NCI-H1694 (cell line): ENCODE data around the gene LLCFC1.
"Not testable (repeated sequence)": the region's sequence is repeated elsewhere in the genome, so short reads cannot be mapped to it uniquely, and the experiment has no call there.

Experiments
- DNase-seq: peaks from one replicate; lab custom pipeline; 2025; lab: John Stamatoyannopoulos, UW

LLCFC1 gene

GRCh38 chr7:142943706-142944268, 4.5 kb downstream of the LLCFC1 start:
- DNase-seq, result no peak

GRCh38 chr7:142945001-142945400, 5.7 kb downstream of the LLCFC1 start:
- DNase-seq, result no peak

GRCh38 chr7:142948603-142949002, 9.3 kb downstream of the LLCFC1 start:
- DNase-seq, result no peak

- no peak for DNase-seq
These were observed 11.0 kb downstream of the LLCFC1 start for GRCh38 chr7:142950235-142950634.

GRCh38 chr7:142954680-142955268, 15.5 kb downstream of the LLCFC1 start:
- DNase-seq, result no peak

- no peak for DNase-seq
These were observed 17.8 kb downstream of the LLCFC1 start for GRCh38 chr7:142956951-142957623.

GRCh38 chr7:142957723-142958122, 18.4 kb downstream of the LLCFC1 start:
- DNase-seq, result no peak

GRCh38 chr7:142959202-142959601, 19.9 kb downstream of the LLCFC1 start:
- no peak for DNase-seq

GRCh38 chr7:142960955-142961512, 21.8 kb downstream of the LLCFC1 start:
- DNase-seq, result no peak

- DNase-seq, result no peak
These were observed 22.3 kb downstream of the LLCFC1 start for GRCh38 chr7:142961595-142961972.

GRCh38 chr7:142961973-142962926, 23.0 kb downstream of the LLCFC1 start, which contains the start of gene KEL:
Gene KEL (minus strand): TSS chr7:142962363. CDS start chr7:142962206, 157 bp downstream.
- DNase-seq, result no peak

- DNase-seq, result no peak
These were observed 23.7 kb downstream of the LLCFC1 start for GRCh38 chr7:142962991-142963390.

- DNase-seq, result no peak
These were observed 24.7 kb downstream of the LLCFC1 start for GRCh38 chr7:142963993-142964392.

- no peak for DNase-seq
These were observed 25.4 kb downstream of the LLCFC1 start for GRCh38 chr7:142964502-142965246.

GRCh38 chr7:142968229-142968628, 28.9 kb downstream of the LLCFC1 start:
- DNase-seq, result no peak

- no peak for DNase-seq
These were observed 29.9 kb downstream of the LLCFC1 start for GRCh38 chr7:142969183-142969582.

GRCh38 chr7:142974626-142975025, 35.3 kb downstream of the LLCFC1 start:
- no peak for DNase-seq

- DNase-seq, result not testable (repeated sequence)
These were observed 39.1 kb downstream of the LLCFC1 start for GRCh38 chr7:142978402-142978801.

- no peak for DNase-seq
These were observed 44.5 kb downstream of the LLCFC1 start for GRCh38 chr7:142983825-142984224.

GRCh38 chr7:142984297-142984696, 45.0 kb downstream of the LLCFC1 start:
- DNase-seq, result no peak
